ENCODE results near the gene ARID3A. TPM values are rescaled to one million over a fixed set of nuclear protein-coding genes. Genes with fewer than 3 reads are reported as not detected.
A peak's percentile ranks its signal among the peaks of the same experiment; 100 is the strongest.
"Not testable (repeated sequence)": the region's sequence is repeated elsewhere in the genome, so short reads cannot be mapped to it uniquely, and the experiment has no call there.

The ARID3A gene
- total RNA-seq, 1 donor from 2014 or later: 2.6 TPM

DNA sequence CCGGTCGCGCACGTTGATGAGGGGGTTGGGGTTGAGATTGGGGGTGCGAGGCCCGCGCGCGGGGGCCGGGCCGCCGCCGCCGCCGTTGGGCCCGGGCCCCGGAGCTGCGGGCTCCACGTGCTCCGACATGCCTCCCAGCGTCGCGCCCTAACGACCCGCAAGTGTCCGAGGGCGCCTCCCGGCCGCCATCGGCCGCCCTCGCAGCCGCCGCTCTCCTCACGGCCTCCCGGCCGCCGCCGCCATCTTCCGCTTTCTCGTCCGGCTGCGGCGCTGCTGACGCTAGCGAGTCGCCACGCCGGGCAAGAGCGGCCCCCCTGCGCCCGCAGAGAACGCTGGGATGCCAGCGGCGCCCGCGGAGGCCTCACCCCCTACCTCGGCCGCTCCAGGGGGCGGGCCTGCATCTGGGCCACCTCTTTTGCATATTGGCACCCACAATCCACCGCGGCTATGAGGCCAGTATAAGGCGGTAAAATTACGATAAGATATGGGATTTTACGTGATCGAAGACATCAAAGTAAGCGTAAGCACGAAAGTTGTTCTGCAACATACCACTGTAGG is 95.1 kb downstream of the ARID3A start, which contains the start of gene TMEM259:
TSS of gene TMEM259 (minus strand) at position 256 of the 558 bp plus-strand sequence. CDS start at position 129, 127 bp downstream.
- H3K4me3 ChIP-seq (ENCODE audit: low read length in 3 of 3): peak within 1 kb of the TSS; percentile 88 to 94 (median 91)
- peaks cover 0 to 2% (median 2%) of the 10 kb centered on the region in 3 donors for H3K27me3 ChIP-seq (ENCODE audit: control insufficient read depth in 3 of 3, insufficient read depth in 3 of 3, low read length in 3 of 3)
- H3K9me3 ChIP-seq (ENCODE audit: control insufficient read depth in 3 of 3, low read length in 3 of 3): no peaks in the 10 kb centered on the region
- H3K36me3 ChIP-seq (ENCODE audit: control insufficient read depth in 3 of 3, insufficient read depth in 3 of 3, low read length in 3 of 3): no peaks in the 10 kb centered on the region
- H3K4me1 ChIP-seq (ENCODE audit: control insufficient read depth in 3 of 3, insufficient read depth in 3 of 3, low read length in 3 of 3): peaks cover 44 to 53% (median 51%) of the 10 kb centered on the region in 3 donors
- H3K9ac ChIP-seq (ENCODE audit: low read depth in 1 of 3, low read length in 3 of 3): peak within 1 kb of the TSS; percentile 90 to 94 (median 90)
- H3K27ac ChIP-seq (ENCODE audit: low read depth, low read length): peak within 1 kb of the TSS; percentile 88

DNA sequence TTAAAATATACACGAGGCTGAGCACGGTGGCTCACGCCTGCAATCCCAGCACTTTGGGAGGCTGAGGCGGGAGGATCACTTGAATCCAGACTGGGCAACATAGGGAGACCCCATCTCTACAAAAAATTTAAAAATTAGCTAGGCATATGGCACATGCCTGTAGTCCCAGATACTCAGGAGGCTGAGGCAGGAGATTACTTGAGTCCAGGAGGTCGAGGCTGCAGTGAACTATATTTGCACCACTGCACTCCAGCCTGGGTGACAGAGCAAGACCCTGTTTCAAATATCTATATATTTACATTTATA is 98.0 kb downstream of the ARID3A start:
- H3K9me3 ChIP-seq (ENCODE audit: control insufficient read depth in 3 of 3, low read length in 3 of 3); H3K36me3 ChIP-seq (ENCODE audit: control insufficient read depth in 3 of 3, insufficient read depth in 3 of 3, low read length in 3 of 3); H3K9ac ChIP-seq (ENCODE audit: low read depth in 1 of 3, low read length in 3 of 3); H3K27ac ChIP-seq (ENCODE audit: low read depth, low read length); H3K4me3 ChIP-seq (ENCODE audit: low read length in 3 of 3): not testable (repeated sequence)
- peaks cover 24 to 29% (median 27%) of the 10 kb centered on the region in 3 donors for H3K4me1 ChIP-seq (ENCODE audit: control insufficient read depth in 3 of 3, insufficient read depth in 3 of 3, low read length in 3 of 3)
- H3K27me3 ChIP-seq (ENCODE audit: control insufficient read depth in 3 of 3, insufficient read depth in 3 of 3, low read length in 3 of 3): peaks cover 0 to 22% (median 14%) of the 10 kb centered on the region in 3 donors

DNA sequence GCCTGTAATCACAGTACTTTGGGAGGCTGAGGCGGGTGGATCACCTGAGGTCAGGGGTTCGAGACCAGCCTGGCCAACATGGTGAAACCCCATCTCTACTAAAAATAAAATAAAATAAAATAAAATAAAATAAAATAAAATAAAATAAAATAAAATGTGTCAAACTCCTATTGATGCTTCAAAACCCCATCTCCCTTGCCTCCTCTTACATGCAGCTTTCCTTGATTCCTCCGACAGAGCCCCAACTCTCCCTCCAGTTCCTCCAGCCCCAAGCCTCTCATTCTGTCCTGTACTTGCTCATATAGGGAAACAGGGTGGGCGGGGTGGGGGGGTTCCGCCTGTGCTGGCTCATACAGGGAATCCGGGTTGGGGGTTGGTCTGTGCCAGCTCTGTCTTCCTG is 99.2 kb downstream of the ARID3A start:
- not testable (repeated sequence) for H3K36me3 ChIP-seq (ENCODE audit: control insufficient read depth in 3 of 3, insufficient read depth in 3 of 3, low read length in 3 of 3); H3K9ac ChIP-seq (ENCODE audit: low read depth in 1 of 3, low read length in 3 of 3); H3K27ac ChIP-seq (ENCODE audit: low read depth, low read length); H3K9me3 ChIP-seq (ENCODE audit: control insufficient read depth in 3 of 3, low read length in 3 of 3); H3K4me3 ChIP-seq (ENCODE audit: low read length in 3 of 3)
- Histone ChIP-seq H3K4me1 (ENCODE audit: control insufficient read depth in 3 of 3, insufficient read depth in 3 of 3, low read length in 3 of 3) (peaks cover 11 to 16% (median 14%) of the 10 kb centered on the region in 3 donors), H3K27me3 (ENCODE audit: control insufficient read depth in 3 of 3, insufficient read depth in 3 of 3, low read length in 3 of 3) (peaks cover 0 to 22% (median 14%) of the 10 kb centered on the region in 3 donors)

Small RNA genes within 50 kb of the gene (small RNA-seq; reads per million reads assigned to genes)
- gene RNU6-2 (0.30 reads per million, percentile 31 among the genes with 10 or more reads in this experiment), gene RNU6-9 (0.07 reads per million)

Other genes starting within 250 kb of the ARID3A start
- 7.3 TPM for gene FSTL3, start 249.6 kb upstream of the ARID3A start, total RNA-seq
- not detected for gene PRSS57, start 230.6 kb upstream of the ARID3A start, total RNA-seq
- gene PALM, start 217.1 kb upstream of the ARID3A start, total RNA-seq: 13.0 TPM
- not detected for gene MISP, start 174.9 kb upstream of the ARID3A start, total RNA-seq
- 50.1 TPM for gene PTBP1, start 128.6 kb upstream of the ARID3A start, total RNA-seq
- gene PLPPR3, start 104.1 kb upstream of the ARID3A start, total RNA-seq: 0.52 TPM
- 2.6 TPM for gene AZU1, start 98.2 kb upstream of the ARID3A start, total RNA-seq
- 4.7 TPM for gene PRTN3, start 85.0 kb upstream of the ARID3A start, total RNA-seq
- gene ELANE, start 73.7 kb upstream of the ARID3A start, total RNA-seq: 0.52 TPM
- 33.4 TPM for gene CFD, start 66.4 kb upstream of the ARID3A start, total RNA-seq
- gene MED16, start 32.8 kb upstream of the ARID3A start, total RNA-seq: 18.3 TPM
- not detected for gene RNU6-9, start 32.6 kb upstream of the ARID3A start, total RNA-seq
- gene R3HDM4, start 12.8 kb upstream of the ARID3A start, total RNA-seq: 30.8 TPM
- gene KISS1R, start 8.7 kb upstream of the ARID3A start, total RNA-seq: not detected
- gene WDR18, start 58.3 kb downstream of the ARID3A start, total RNA-seq: 35.5 TPM
- gene GRIN3B, start 74.4 kb downstream of the ARID3A start, total RNA-seq: not detected
- 25.6 TPM for gene TMEM259, start 95.1 kb downstream of the ARID3A start, total RNA-seq
- gene RNU6-2, start 95.5 kb downstream of the ARID3A start, total RNA-seq: not detected
- 40.2 TPM for gene CNN2, start 100.6 kb downstream of the ARID3A start, total RNA-seq
- gene ABCA7, start 114.1 kb downstream of the ARID3A start, total RNA-seq: 6.8 TPM
- gene ARHGAP45, start 141.1 kb downstream of the ARID3A start, total RNA-seq: 8.9 TPM
- 39.1 TPM for gene POLR2E, start 169.3 kb downstream of the ARID3A start, total RNA-seq
- gene GPX4, start 178.0 kb downstream of the ARID3A start, total RNA-seq: 139 TPM
- gene SBNO2, start 248.2 kb downstream of the ARID3A start, total RNA-seq: 10.4 TPM

Data from skeletal muscle tissue (tissue), 5 donors.